K562 (cell line): ENCODE measurements around the gene PPIL4. TPM values are rescaled to one million over a fixed set of nuclear protein-coding genes. Genes with fewer than 3 reads are reported as not detected.

ENCODE experiments used
- ELF4 ChIP-seq: fragments of 450-650 bp; formaldehyde crosslinking; IDR thresholded peaks from 2 replicates; pipeline ENCODE4 v1.4.0; 2022; ENCODE audit warnings: missing genetic modification characterization
- EWSR1 ChIP-seq: fragments of 450-650 bp; IDR thresholded peaks from 2 replicates; pipeline ENCODE4 v1.6.1; 2018; ENCODE audit warnings: borderline replicate concordance, mild to moderate bottlenecking, low read depth, moderate library complexity; ENCODE audit not compliant: partially characterized antibody
- EZH2 ChIP-seq: IDR thresholded peaks from 2 replicates; pipeline ENCODE4 v1.6.1; 2012; ENCODE audit warnings: low read depth, mild to moderate bottlenecking, inconsistent platforms, low read length, borderline replicate concordance
- FOXA1 ChIP-seq: fragments of 450-650 bp; IDR thresholded peaks from 2 replicates; pipeline ENCODE4 v1.6.1; 2016; ENCODE audit warnings: mild to moderate bottlenecking, borderline replicate concordance
- FOXA3 ChIP-seq, 2 experiments: fragments of 450-650 bp in 1 of 2; sonication (generic) in 1 of 2; formaldehyde crosslinking; IDR thresholded peaks in 1 of 2; conservative IDR thresholded peaks in 1 of 2; 2 replicates each; pipeline versions ENCODE4 v1.4.0 to v1.8.0; 2020 to 2022; ENCODE audit warnings: mild to moderate bottlenecking in 2 of 2, missing genetic modification reagents in 1 of 2
- HMBOX1 ChIP-seq: sonication (generic); IDR thresholded peaks from 2 replicates; pipeline ENCODE4 v1.6.1; 2016
- HOXB6 ChIP-seq: fragments of 250-450 bp; sonication (Bioruptor Pico); IDR thresholded peaks from 2 replicates; pipeline ENCODE4 v1.5.1; 2022; ENCODE audit warnings: mild to moderate bottlenecking, borderline replicate concordance
- JUNB ChIP-seq: fragments of 450-650 bp; formaldehyde crosslinking; conservative IDR thresholded peaks from 2 replicates; pipeline ENCODE4 v1.4.0; 2020; ENCODE audit warnings: mild to moderate bottlenecking
- MCM7 ChIP-seq, 2 experiments: fragments of 450-650 bp; IDR thresholded peaks; 2 replicates each; pipeline ENCODE4 v1.6.1; 2016 to 2018
- NFIX ChIP-seq: fragments of 250-450 bp; sonication (Bioruptor Pico); IDR thresholded peaks from 2 replicates; pipeline ENCODE4 v1.4.0; 2020; ENCODE audit warnings: low read depth, mild to moderate bottlenecking, moderate library complexity
- NR1H2 ChIP-seq: sonication (generic); formaldehyde crosslinking; IDR thresholded peaks from 2 replicates; pipeline ENCODE4 v1.4.0; 2020; ENCODE audit warnings: mild to moderate bottlenecking, missing genetic modification reagents
- NR2C1 ChIP-seq, 2 experiments: fragments of 450-650 bp; IDR thresholded peaks; 2 replicates each; pipeline ENCODE4 v1.6.1; 2017; ENCODE audit warnings: mild to moderate bottlenecking in 2 of 2, antibody characterized with exemption in 1 of 2, inconsistent platforms in 1 of 2, missing compliant biosample characterization in 1 of 2, missing genetic modification characterization in 1 of 2
- NR2F6 ChIP-seq: fragments of 450-650 bp; formaldehyde crosslinking; IDR thresholded peaks from 2 replicates; pipeline ENCODE4 v1.4.0; 2020; ENCODE audit warnings: mild to moderate bottlenecking
- PHF20 ChIP-seq: fragments of 450-650 bp; IDR thresholded peaks from 2 replicates; pipeline ENCODE4 v1.6.1; 2018; ENCODE audit not compliant: partially characterized antibody
- POLR2AphosphoS5 ChIP-seq: IDR thresholded peaks from 2 replicates; pipeline ENCODE4 v1.6.1; 2011; ENCODE audit warnings: mild to moderate bottlenecking, low read depth, low read length, moderate library complexity; ENCODE audit not compliant: control insufficient read depth, insufficient read depth
- PPARD ChIP-seq: fragments of 250-450 bp; sonication (Bioruptor Pico); IDR thresholded peaks from 2 replicates; pipeline ENCODE4 v1.8.0; 2022; ENCODE audit warnings: inconsistent platforms, mild to moderate bottlenecking, moderate library complexity
- PYGO2 ChIP-seq: fragments of 450-650 bp; IDR thresholded peaks from 2 replicates; pipeline ENCODE4 v1.6.1; 2016; ENCODE audit warnings: mild to moderate bottlenecking, missing genetic modification characterization, moderate library complexity, missing compliant biosample characterization
- RBBP5 ChIP-seq: fragments of 200-600 bp; sonication (generic); IDR thresholded peaks from 2 replicates; pipeline ENCODE4 v1.6.1; 2012; ENCODE audit warnings: borderline replicate concordance, mild to moderate bottlenecking, low read length, control low read depth, inconsistent platforms; ENCODE audit not compliant: insufficient read depth, poor library complexity, severe bottlenecking
- RBM25 ChIP-seq: fragments of 200-400 bp; formaldehyde crosslinking; IDR thresholded peaks from 2 replicates; pipeline ENCODE4 v1.6.1; 2018; ENCODE audit warnings: low read length, low read depth, moderate library complexity; ENCODE audit not compliant: severe bottlenecking
- SMAD4 ChIP-seq: fragments of 250-450 bp; sonication (Bioruptor Pico); conservative IDR thresholded peaks from 2 replicates; pipeline ENCODE4 v1.8.0; 2021; ENCODE audit warnings: inconsistent platforms, mild to moderate bottlenecking, moderate library complexity
- SUPT5H ChIP-seq: fragments of 450-650 bp; IDR thresholded peaks from 2 replicates; pipeline ENCODE4 v1.6.1; 2016
- U2AF2 ChIP-seq: fragments of 200-400 bp; formaldehyde crosslinking; optimal IDR thresholded peaks from 2 replicates; pipeline ENCODE3; 2017; ENCODE audit warnings: low read depth, mild to moderate bottlenecking, low read length
- ZBTB2 ChIP-seq: fragments of 450-650 bp; IDR thresholded peaks from 2 replicates; pipeline ENCODE4 v1.6.1; 2016; ENCODE audit warnings: antibody characterized with exemption
- ZBTB43 ChIP-seq: sonication (generic); formaldehyde crosslinking; IDR thresholded peaks from 2 replicates; pipeline ENCODE4 v1.8.0; 2023; ENCODE audit warnings: mild to moderate bottlenecking, missing genetic modification reagents
- ZBTB8A ChIP-seq: fragments of 450-650 bp; IDR thresholded peaks from 2 replicates; pipeline ENCODE4 v1.6.1; 2018; ENCODE audit warnings: mild to moderate bottlenecking, moderate library complexity; ENCODE audit not compliant: partially characterized antibody
- ZNF436 ChIP-seq: fragments of 250-450, 450-650 bp; sonication (Bioruptor Pico); formaldehyde crosslinking; IDR thresholded peaks from 2 replicates; pipeline ENCODE4 v1.7.0; 2020; ENCODE audit warnings: mild to moderate bottlenecking
- polyA plus RNA-seq, 8 experiments: library from polyadenylated mRNA; depleted of rRNA in 4 of 8; stranded (reverse) in 5 of 8; unstranded in 3 of 8; fragments of >200 nt; fragmentation: Nextera tagmentation in 2 of 8; fragmentation: Illumina TruSeq in 1 of 8; extraction: Ambion mirVana in 2 of 8; extraction: Trizol in 1 of 8; gene quantifications; 2 replicates each; pipeline versions ENCODE4 v1.2.1 to v1.2.3, GENCODE V29; 2011 to 2014; ENCODE audit warnings: inconsistent platforms in 1 of 8, missing spikeins in 1 of 8
- total RNA-seq, 7 experiments: library from RNA; depleted of rRNA in 6 of 7; stranded (reverse); fragments of >200 nt in 6 of 7; fragmentation: Illumina TruSeq in 2 of 7; extraction: Trizol in 2 of 7; gene quantifications; 2 replicates each; pipeline versions ENCODE4 v1.2.1 to v1.2.3, GENCODE V29; 2011 to 2021; ENCODE audit warnings: low replicate concordance in 1 of 7

The PPIL4 gene
- total and polyA plus RNA-seq, 9 of the 15 experiments (the other 6 are each of a cell fraction or from before 2014, with no cell fraction given), result 14.5 to 55.2 (median 45.9) TPM

GRCh38 chr6:149545754-149546471 is at the start of gene PPIL4 (continued):
- TF ChIP-seq HMBOX1 (no peak), ZBTB8A (no peak), POLR2AphosphoS5 (peak; percentile 90), NFIX (CRISPR knock-in tag) (no peak), RBM25 (peak; percentile 44), ZBTB2 (peak; percentile 89), RBBP5 (peak; percentile 91), ZBTB43 (no peak), NR2F6 (CRISPR knock-in tag) (peak; percentile 65; the same call in 1 of the 2 replicates), HOXB6 (no peak), ZNF436 (CRISPR knock-in tag) (no peak), U2AF2 (no peak), EWSR1 (no peak), PHF20 (peak; percentile 99), MCM7 (IDR thresholded peaks at IDR 0.05) (no peak), FOXA1 (no peak), SUPT5H (peak; percentile 88), PYGO2 (tag) (no peak), ELF4 (CRISPR knock-in tag) (no peak; the same call in 1 of the 2 replicates), JUNB (CRISPR knock-in tag) (no peak), SMAD4 (CRISPR knock-in tag) (peak; percentile 42; the same call in 1 of the 2 replicates), FOXA3 (CRISPR knock-in tag; conservative IDR thresholded peaks at IDR 0.05 in 1 of 2, IDR thresholded peaks at IDR 0.05 in 1 of 2) (no peak; a peak in 1 of 4 replicates), NR2C1 (IDR thresholded peaks at IDR 0.05) (peak; percentile 65), NR2C1 (tag; IDR thresholded peaks at IDR 0.05) (peak; percentile 82), NR1H2 (CRISPR knock-in tag) (0 out of 2 replicates have a peak, but pooled peaks have one; percentile 15), EZH2 (no peak), PPARD (CRISPR knock-in tag) (no peak)
